GM12878 (cell line): Measurements from ENCODE around the gene DHX57.

Source experiments
- CEBPB ChIP-seq, 2 experiments: fragments of 150-350 bp in 1 of 2; IDR thresholded peaks; 2 replicates each; pipeline ENCODE4 v1.6.1; 2012 to 2014; ENCODE audit warnings: low read depth in 2 of 2, low read length in 2 of 2, borderline replicate concordance in 1 of 2, inconsistent platforms in 1 of 2
- CREB1 ChIP-seq: IDR thresholded peaks from 2 replicates; pipeline ENCODE4 v1.6.1; 2012; ENCODE audit warnings: low read depth, mild to moderate bottlenecking, inconsistent platforms
- EZH2 ChIP-seq: IDR thresholded peaks from 2 replicates; pipeline ENCODE4 v1.6.1; 2012; ENCODE audit warnings: low read depth, mild to moderate bottlenecking, control low read depth, inconsistent platforms, low read length, borderline replicate concordance; ENCODE audit not compliant: control insufficient read depth
- FOS ChIP-seq: IDR thresholded peaks from 3 replicates; pipeline ENCODE4 v1.6.1; 2011; ENCODE audit warnings: borderline replicate concordance; ENCODE audit not compliant: insufficient read length; ENCODE audit errors: extremely low read depth
- LARP7 ChIP-seq: fragments of 450-650 bp; IDR thresholded peaks from 2 replicates; pipeline ENCODE4 v1.6.1; 2017; ENCODE audit warnings: mild to moderate bottlenecking
- POLR2A ChIP-seq: IDR thresholded peaks from 2 replicates; pipeline ENCODE4 v1.6.1; 2011; ENCODE audit warnings: low read depth, mild to moderate bottlenecking, low read length
- POLR2AphosphoS5 ChIP-seq: IDR thresholded peaks from 2 replicates; pipeline ENCODE4 v1.6.1; 2011; ENCODE audit warnings: mild to moderate bottlenecking, low read length, inconsistent platforms
- RAD21 ChIP-seq: IDR thresholded peaks from 2 replicates; pipeline ENCODE4 v1.6.1; 2011; ENCODE audit warnings: mild to moderate bottlenecking, low read depth, low read length, moderate library complexity; ENCODE audit not compliant: insufficient read depth
- RFX5 ChIP-seq: IDR thresholded peaks from 2 replicates; pipeline ENCODE4 v1.6.1; 2011; ENCODE audit warnings: low read depth, low read length, improper control_type of control experiment
- SP1 ChIP-seq: IDR thresholded peaks from one replicate; pipeline ENCODE4 v1.6.1; 2011; ENCODE audit warnings: low read depth, low read length
- ZBTB11 ChIP-seq: fragments of 450-650 bp; formaldehyde crosslinking; IDR thresholded peaks from 2 replicates; pipeline ENCODE4 v1.5.0; 2022; ENCODE audit warnings: mild to moderate bottlenecking, missing genetic modification characterization
- ZNF274 ChIP-seq: IDR thresholded peaks from one replicate; pipeline ENCODE4 v1.8.0; 2011; ENCODE audit not compliant: insufficient read length, insufficient read depth
- TF ChIP-seq, protein P1 (sequence below), 3 experiments: IDR thresholded peaks in 2 of 3; conservative IDR thresholded peaks in 1 of 3; 2 replicates each; pipeline ENCODE4 v1.5.1; 2011; ENCODE audit warnings: low read depth in 3 of 3, low read length in 3 of 3, mild to moderate bottlenecking in 3 of 3, control low read depth in 2 of 3, moderate library complexity in 2 of 3, inconsistent platforms in 1 of 3, mixed read lengths in 1 of 3; ENCODE audit not compliant: control insufficient read depth in 2 of 3, insufficient read depth in 1 of 3; ENCODE audit errors: extremely low read depth in 1 of 3
- TF ChIP-seq, protein P2 (sequence below): IDR thresholded peaks from 2 replicates; pipeline ENCODE4 v1.6.1; 2012; ENCODE audit warnings: low read length, inconsistent platforms

GRCh38 chr2:38754049-38754448 is 121.7 kb downstream of the DHX57 start:
- TF ChIP-seq CEBPB (IDR thresholded peaks at IDR 0.05; ENCODE audit: borderline replicate concordance in 1 of 2, low read depth in 2 of 2, low read length in 2 of 2) (no peak), RFX5 (no peak), CREB1 (no peak), ZBTB11 (CRISPR knock-in tag) (no peak), RAD21 (no peak), SP1 (no peak), POLR2AphosphoS5 (no peak), LARP7 (no peak), POLR2A (no peak), ZNF274 (no peak), FOS (no peak), EZH2 (no peak)
- TF ChIP-seq, protein P1, sequence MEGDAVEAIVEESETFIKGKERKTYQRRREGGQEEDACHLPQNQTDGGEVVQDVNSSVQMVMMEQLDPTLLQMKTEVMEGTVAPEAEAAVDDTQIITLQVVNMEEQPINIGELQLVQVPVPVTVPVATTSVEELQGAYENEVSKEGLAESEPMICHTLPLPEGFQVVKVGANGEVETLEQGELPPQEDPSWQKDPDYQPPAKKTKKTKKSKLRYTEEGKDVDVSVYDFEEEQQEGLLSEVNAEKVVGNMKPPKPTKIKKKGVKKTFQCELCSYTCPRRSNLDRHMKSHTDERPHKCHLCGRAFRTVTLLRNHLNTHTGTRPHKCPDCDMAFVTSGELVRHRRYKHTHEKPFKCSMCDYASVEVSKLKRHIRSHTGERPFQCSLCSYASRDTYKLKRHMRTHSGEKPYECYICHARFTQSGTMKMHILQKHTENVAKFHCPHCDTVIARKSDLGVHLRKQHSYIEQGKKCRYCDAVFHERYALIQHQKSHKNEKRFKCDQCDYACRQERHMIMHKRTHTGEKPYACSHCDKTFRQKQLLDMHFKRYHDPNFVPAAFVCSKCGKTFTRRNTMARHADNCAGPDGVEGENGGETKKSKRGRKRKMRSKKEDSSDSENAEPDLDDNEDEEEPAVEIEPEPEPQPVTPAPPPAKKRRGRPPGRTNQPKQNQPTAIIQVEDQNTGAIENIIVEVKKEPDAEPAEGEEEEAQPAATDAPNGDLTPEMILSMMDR (IDR thresholded peaks at IDR 0.05 in 2 of 3, conservative IDR thresholded peaks at IDR 0.05 in 1 of 3; ENCODE audit: control insufficient read depth in 2 of 3, extremely low read depth in 1 of 3, insufficient read depth in 1 of 3, low read depth in 3 of 3, low read length in 3 of 3), result no peak
- TF ChIP-seq, protein P2, sequence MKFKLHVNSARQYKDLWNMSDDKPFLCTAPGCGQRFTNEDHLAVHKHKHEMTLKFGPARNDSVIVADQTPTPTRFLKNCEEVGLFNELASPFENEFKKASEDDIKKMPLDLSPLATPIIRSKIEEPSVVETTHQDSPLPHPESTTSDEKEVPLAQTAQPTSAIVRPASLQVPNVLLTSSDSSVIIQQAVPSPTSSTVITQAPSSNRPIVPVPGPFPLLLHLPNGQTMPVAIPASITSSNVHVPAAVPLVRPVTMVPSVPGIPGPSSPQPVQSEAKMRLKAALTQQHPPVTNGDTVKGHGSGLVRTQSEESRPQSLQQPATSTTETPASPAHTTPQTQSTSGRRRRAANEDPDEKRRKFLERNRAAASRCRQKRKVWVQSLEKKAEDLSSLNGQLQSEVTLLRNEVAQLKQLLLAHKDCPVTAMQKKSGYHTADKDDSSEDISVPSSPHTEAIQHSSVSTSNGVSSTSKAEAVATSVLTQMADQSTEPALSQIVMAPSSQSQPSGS, result no peak
